ENCODE results near the gene CCDC82. TPM values are rescaled to one million over a fixed set of nuclear protein-coding genes. Genes with fewer than 3 reads are reported as not detected.

CCDC82 gene
- total and polyA plus RNA-seq, 3 experiments from 2014 or later, result 23.4 to 28.2 (median 25.3) TPM

DNA sequence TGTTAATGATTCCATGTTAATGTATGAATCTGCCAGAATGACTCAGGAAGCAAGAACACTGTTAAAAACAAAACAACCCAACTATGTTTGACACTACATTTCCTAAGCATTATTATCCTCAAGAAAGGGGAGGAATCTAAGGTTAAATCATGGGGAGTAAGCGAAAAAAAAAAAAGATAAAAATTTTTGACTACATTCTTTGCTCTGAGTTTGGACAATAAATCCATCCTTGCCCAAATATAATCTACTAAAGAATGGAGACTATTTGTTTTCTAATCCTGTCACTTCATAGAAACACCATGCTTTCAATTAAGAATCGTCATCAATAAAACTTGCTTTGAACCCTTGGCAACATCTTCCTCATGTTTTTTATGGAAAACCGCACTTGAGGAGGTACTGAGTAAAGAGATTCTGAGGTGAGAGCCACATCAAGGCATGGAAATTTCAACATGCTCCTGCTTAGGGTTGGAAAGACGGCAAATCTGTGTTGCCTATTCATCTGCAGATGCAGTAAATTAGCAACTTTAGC lies 56.5 kb downstream of the CCDC82 start:
- H3K27ac ChIP-seq (ENCODE audit: low read depth, low read length), result no peak overlapping the region
- H3K4me3 ChIP-seq (ENCODE audit: low read length), result no peak overlapping the region
- H3K27ac Mint-ChIP-seq, result peak overlapping the region in 1 of 8 donors; percentile 10
- H3K27me3 Mint-ChIP-seq, result no peaks in the 10 kb centered on the region
- ChIA-PET POLR2A (no interaction called here), CTCF (interaction anchor here (4.1 kb wide), 1 partner anchor 8 kb away, joined by 32 read pairs; the partner anchor contains the start of gene MAML2)
- H3K9me3 Mint-ChIP-seq, result no peaks in the 10 kb centered on the region
- DNase-seq, result no peak
- no peaks in the 10 kb centered on the region for H3K27me3 ChIP-seq (ENCODE audit: insufficient read depth, low read length, poor library complexity, severe bottlenecking)
- H3K4me3 Mint-ChIP-seq, result peak overlapping the region in 2 of 7 donors; percentile 5 to 20
- H3K36me3 ChIP-seq (ENCODE audit: insufficient read depth, low read length), result no peaks in the 10 kb centered on the region
- peaks cover 5 to 30% (median 28%) of the 10 kb centered on the region in 3 donors for H3K36me3 Mint-ChIP-seq
- peaks cover 75 to 94% (median 90%) of the 10 kb centered on the region in 3 donors for H3K4me1 Mint-ChIP-seq
- no peaks in the 10 kb centered on the region for H3K9me3 ChIP-seq (ENCODE audit: low read length)
- H3K4me1 ChIP-seq (ENCODE audit: insufficient read depth, low read length), result peaks cover 79% of the 10 kb centered on the region

GRCh38 chr11:96332126-96332771 lies 57.5 kb downstream of the CCDC82 start:
- Histone ChIP-seq H3K4me1 (ENCODE audit: insufficient read depth, low read length) (peaks cover 69% of the 10 kb centered on the region), H3K4me3 (ENCODE audit: low read length) (no peak overlapping the region), H3K27me3 (ENCODE audit: insufficient read depth, low read length, poor library complexity, severe bottlenecking) (no peaks in the 10 kb centered on the region), H3K36me3 (ENCODE audit: insufficient read depth, low read length) (no peaks in the 10 kb centered on the region), H3K9me3 (ENCODE audit: low read length) (no peaks in the 10 kb centered on the region), H3K27ac (ENCODE audit: low read depth, low read length) (peak overlapping the region; percentile 5)
- CTCF ChIA-PET, result interaction anchor here (1.7 to 4.1 kb wide), 2 partner anchors 9 to 277 kb away, joined by 4 to 32 read pairs; partner anchors contain the start of gene MAML2
- H3K9me3 Mint-ChIP-seq, result no peaks in the 10 kb centered on the region
- DNase-seq, result no peak
- H3K36me3 Mint-ChIP-seq, result peaks cover 5 to 30% (median 28%) of the 10 kb centered on the region in 3 donors
- H3K27me3 Mint-ChIP-seq, result no peaks in the 10 kb centered on the region
- peak overlapping the region in 2 of 7 donors; percentile 10 to 19 for H3K4me3 Mint-ChIP-seq
- peak overlapping the region in 1 of 8 donors; percentile 6 for H3K27ac Mint-ChIP-seq
- peaks cover 66 to 86% (median 81%) of the 10 kb centered on the region in 3 donors for H3K4me1 Mint-ChIP-seq
- POLR2A ChIA-PET, result no interaction called here

DNA sequence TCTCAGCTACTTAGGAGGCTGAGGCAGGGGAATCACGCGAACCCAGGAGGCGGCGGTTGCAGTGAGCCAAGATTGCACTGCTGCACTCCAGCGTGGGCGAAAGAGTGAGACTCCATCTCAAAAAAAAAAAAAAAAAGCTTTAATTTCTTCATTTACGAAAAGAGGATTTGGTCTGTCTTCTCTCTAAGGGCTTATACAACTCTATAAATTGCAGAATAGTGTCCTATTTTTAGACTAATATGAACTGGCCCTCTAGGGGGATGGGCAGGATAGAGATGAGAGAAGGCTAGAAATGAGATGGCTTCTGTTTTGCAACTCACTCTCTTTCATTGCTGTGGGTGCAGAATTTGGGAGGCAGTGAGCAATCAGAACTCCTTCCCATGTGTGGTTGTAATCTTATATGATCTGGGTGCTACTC lies 58.0 kb downstream of the CCDC82 start:
- H3K27ac Mint-ChIP-seq, result no peak overlapping the region
- Histone ChIP-seq H3K27me3 (ENCODE audit: insufficient read depth, low read length, poor library complexity, severe bottlenecking) (no peaks in the 10 kb centered on the region), H3K36me3 (ENCODE audit: insufficient read depth, low read length) (no peaks in the 10 kb centered on the region), H3K9me3 (ENCODE audit: low read length) (no peaks in the 10 kb centered on the region), H3K4me1 (ENCODE audit: insufficient read depth, low read length) (peaks cover 64% of the 10 kb centered on the region), H3K27ac (ENCODE audit: low read depth, low read length) (no peak overlapping the region), H3K4me3 (ENCODE audit: low read length) (no peak overlapping the region)
- H3K36me3 Mint-ChIP-seq, result peaks cover 5 to 31% (median 28%) of the 10 kb centered on the region in 3 donors
- ChIA-PET POLR2A (no interaction called here), CTCF (interaction anchor here (1.7 to 4.1 kb wide), 2 partner anchors 10 to 277 kb away, joined by 4 to 32 read pairs; partner anchors contain the start of gene MAML2)
- no peak for DNase-seq
- H3K27me3 Mint-ChIP-seq, result no peaks in the 10 kb centered on the region
- peaks cover 64 to 80% (median 80%) of the 10 kb centered on the region in 3 donors for H3K4me1 Mint-ChIP-seq
- H3K4me3 Mint-ChIP-seq, result peak overlapping the region in 1 of 7 donors; percentile 24
- H3K9me3 Mint-ChIP-seq, result no peaks in the 10 kb centered on the region

- H3K36me3 Mint-ChIP-seq, result peaks cover 2 to 32% (median 22%) of the 10 kb centered on the region in 3 donors
- peak overlapping the region in 1 of 7 donors; percentile 10 for H3K4me3 Mint-ChIP-seq
- H3K36me3 ChIP-seq (ENCODE audit: insufficient read depth, low read length), result no peaks in the 10 kb centered on the region
- H3K4me1 ChIP-seq (ENCODE audit: insufficient read depth, low read length), result peaks cover 56% of the 10 kb centered on the region
- H3K4me3 ChIP-seq (ENCODE audit: low read length), result no peak overlapping the region
- no peaks in the 10 kb centered on the region for H3K9me3 ChIP-seq (ENCODE audit: low read length)
- DNase-seq, result no peak
- H3K27me3 Mint-ChIP-seq, result no peaks in the 10 kb centered on the region
- CTCF ChIA-PET, result interaction anchor here (1.7 to 4.1 kb wide), 2 partner anchors 11 to 275 kb away, joined by 4 to 32 read pairs; partner anchors contain the start of gene MAML2
- H3K27me3 ChIP-seq (ENCODE audit: insufficient read depth, low read length, poor library complexity, severe bottlenecking), result no peaks in the 10 kb centered on the region
- peaks cover 58 to 77% (median 77%) of the 10 kb centered on the region in 3 donors for H3K4me1 Mint-ChIP-seq
- no peak overlapping the region for H3K27ac ChIP-seq (ENCODE audit: low read depth, low read length)
- POLR2A ChIA-PET, result no interaction called here
- no peaks in the 10 kb centered on the region for H3K9me3 Mint-ChIP-seq
- peak overlapping the region in 3 of 8 donors; percentile 2 to 75 (median 63) for H3K27ac Mint-ChIP-seq
Measured at GRCh38 chr11:96330511-96330859, 59.2 kb downstream of the CCDC82 start.

GRCh38 chr11:96329855-96330510 lies 59.7 kb downstream of the CCDC82 start:
- Histone ChIP-seq H3K27me3 (ENCODE audit: insufficient read depth, low read length, poor library complexity, severe bottlenecking) (no peaks in the 10 kb centered on the region), H3K36me3 (ENCODE audit: insufficient read depth, low read length) (no peaks in the 10 kb centered on the region), H3K4me1 (ENCODE audit: insufficient read depth, low read length) (peaks cover 53% of the 10 kb centered on the region), H3K4me3 (ENCODE audit: low read length) (no peak overlapping the region), H3K27ac (ENCODE audit: low read depth, low read length) (no peak overlapping the region), H3K9me3 (ENCODE audit: low read length) (no peaks in the 10 kb centered on the region)
- no peak overlapping the region for H3K4me3 Mint-ChIP-seq
- ChIA-PET CTCF (interaction anchor here (4.1 kb wide), 1 partner anchor 12 kb away, joined by 32 read pairs; the partner anchor contains the start of gene MAML2), POLR2A (no interaction called here)
- no peak for DNase-seq
- peaks cover 0 to 32% (median 20%) of the 10 kb centered on the region in 3 donors for H3K36me3 Mint-ChIP-seq
- H3K27me3 Mint-ChIP-seq, result no peaks in the 10 kb centered on the region
- H3K4me1 Mint-ChIP-seq, result peaks cover 58 to 78% (median 78%) of the 10 kb centered on the region in 3 donors
- H3K9me3 Mint-ChIP-seq, result no peaks in the 10 kb centered on the region
- peak overlapping the region in 3 of 8 donors; percentile 2 to 27 (median 5) for H3K27ac Mint-ChIP-seq

DNA sequence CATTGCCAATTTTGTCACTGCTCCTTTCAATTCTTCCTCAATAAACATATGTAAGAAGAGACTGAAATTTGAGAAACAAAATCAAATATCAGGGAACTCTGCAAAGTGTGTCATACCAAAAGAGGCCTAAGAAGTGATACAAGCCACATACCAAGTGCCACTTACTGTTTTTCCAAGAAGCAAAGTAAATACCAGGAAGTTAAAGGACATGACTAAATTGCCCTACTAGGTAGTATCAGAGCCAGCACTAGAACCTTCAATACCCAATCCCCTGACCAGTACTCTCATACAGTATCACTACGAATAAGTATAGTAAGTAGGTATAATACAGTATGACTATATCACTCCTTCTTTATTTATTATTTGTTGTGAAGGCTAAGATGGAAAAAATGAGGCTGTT lies 60.3 kb downstream of the CCDC82 start:
- Mint-ChIP-seq H3K27ac (peak overlapping the region in 2 of 8 donors; percentile 27 to 70), H3K9me3 (no peaks in the 10 kb centered on the region), H3K36me3 (peaks cover 0 to 30% (median 17%) of the 10 kb centered on the region in 3 donors), H3K4me3 (peak overlapping the region in 1 of 7 donors; percentile 28), H3K27me3 (no peaks in the 10 kb centered on the region), H3K4me1 (peaks cover 57 to 78% (median 78%) of the 10 kb centered on the region in 3 donors)
- no peak for DNase-seq
- POLR2A ChIA-PET, result no interaction called here
- Histone ChIP-seq H3K27me3 (ENCODE audit: insufficient read depth, low read length, poor library complexity, severe bottlenecking) (no peaks in the 10 kb centered on the region), H3K9me3 (ENCODE audit: low read length) (no peaks in the 10 kb centered on the region), H3K27ac (ENCODE audit: low read depth, low read length) (peak overlapping the region; percentile 50), H3K4me1 (ENCODE audit: insufficient read depth, low read length) (peaks cover 47% of the 10 kb centered on the region), H3K36me3 (ENCODE audit: insufficient read depth, low read length) (no peaks in the 10 kb centered on the region), H3K4me3 (ENCODE audit: low read length) (no peak overlapping the region)
- CTCF ChIA-PET, result interaction anchor here (4.1 kb wide), 1 partner anchor 12 kb away, joined by 32 read pairs; the partner anchor contains the start of gene MAML2

DNA sequence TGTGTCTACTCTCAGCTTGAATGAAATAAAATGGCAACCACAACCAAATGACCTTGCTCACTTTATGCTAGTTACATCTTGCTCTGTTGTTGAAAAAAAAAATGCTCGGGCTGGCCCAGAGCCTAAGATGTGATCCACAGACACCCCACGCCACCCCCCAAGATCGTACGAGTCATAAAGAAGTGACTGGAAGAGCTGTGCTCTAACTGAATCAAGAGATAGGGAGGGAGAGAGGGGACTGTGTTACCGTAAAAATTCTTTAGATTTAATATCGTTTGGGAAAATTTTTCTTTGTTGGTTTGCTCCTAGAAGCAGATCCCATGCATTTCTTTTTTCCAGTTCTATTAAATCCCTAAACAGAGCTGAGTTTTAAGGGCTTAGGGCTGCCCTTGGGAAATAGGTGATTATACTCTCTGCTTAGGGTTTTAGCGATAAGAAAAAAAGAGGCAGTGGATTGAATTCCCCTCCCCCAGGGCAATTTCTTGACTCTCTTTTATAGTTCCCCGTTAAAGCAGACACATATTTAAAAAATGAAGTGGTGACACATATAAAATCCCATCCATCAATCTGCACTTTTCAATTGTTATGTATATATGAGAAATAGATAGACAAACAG lies 61.2 kb downstream of the CCDC82 start:
- Mint-ChIP-seq H3K27ac (peak overlapping the region in 2 of 8 donors; percentile 26 to 63), H3K36me3 (peaks cover 0 to 32% (median 16%) of the 10 kb centered on the region in 3 donors), H3K9me3 (no peaks in the 10 kb centered on the region), H3K27me3 (no peaks in the 10 kb centered on the region), H3K4me1 (peaks cover 54 to 78% (median 74%) of the 10 kb centered on the region in 3 donors), H3K4me3 (peak overlapping the region in 1 of 7 donors; percentile 37)
- H3K27me3 ChIP-seq (ENCODE audit: insufficient read depth, low read length, poor library complexity, severe bottlenecking), result no peaks in the 10 kb centered on the region
- H3K4me3 ChIP-seq (ENCODE audit: low read length), result no peak overlapping the region
- H3K36me3 ChIP-seq (ENCODE audit: insufficient read depth, low read length), result no peaks in the 10 kb centered on the region
- H3K9me3 ChIP-seq (ENCODE audit: low read length), result no peaks in the 10 kb centered on the region
- H3K4me1 ChIP-seq (ENCODE audit: insufficient read depth, low read length), result peaks cover 52% of the 10 kb centered on the region
- DNase-seq, result no peak
- ChIA-PET POLR2A (no interaction called here), CTCF (interaction anchor here (0.9 to 1.0 kb wide), 2 partner anchors 13 to 14 kb away, joined by 3 read pairs; partner anchors contain the start of gene MAML2)
- H3K27ac ChIP-seq (ENCODE audit: low read depth, low read length), result peak overlapping the region; percentile 50

Data from CD8-positive, alpha-beta memory T cell (primary cell).